Upper lobe of left lung (tissue), 4 donors: Measurements from ENCODE around the gene ADCY3.

Experiments used
- EP300 ChIP-seq, 4 donors: sonication (generic); formaldehyde crosslinking; IDR thresholded peaks; one replicate each; pipeline ENCODE4 v1.5.1; 2017; ENCODE audit warnings: antibody characterized with exemption in 4 of 4, control low read depth in 2 of 4
- POLR2A ChIP-seq, 4 donors: fragments of 450-650 bp; IDR thresholded peaks; one replicate each; pipeline ENCODE4 v1.5.1; 2016 to 2017; ENCODE audit warnings: antibody characterized with exemption in 4 of 4, mild to moderate bottlenecking in 2 of 4
- POLR2AphosphoS5 ChIP-seq, 2 donors: sonication (generic); formaldehyde crosslinking; IDR thresholded peaks; one replicate each; pipeline ENCODE4 v1.5.1; 2017; ENCODE audit warnings: antibody characterized with exemption in 2 of 2
- TF ChIP-seq, protein P1 (sequence below), 6 experiments: fragments of 450-650 bp in 4 of 6; fragments of 200-600 bp in 2 of 6; sonication (generic) in 2 of 6; IDR thresholded peaks; one replicate each; pipeline ENCODE4 v1.5.1; 2016 to 2019; ENCODE audit warnings: antibody characterized with exemption in 6 of 6

DNA sequence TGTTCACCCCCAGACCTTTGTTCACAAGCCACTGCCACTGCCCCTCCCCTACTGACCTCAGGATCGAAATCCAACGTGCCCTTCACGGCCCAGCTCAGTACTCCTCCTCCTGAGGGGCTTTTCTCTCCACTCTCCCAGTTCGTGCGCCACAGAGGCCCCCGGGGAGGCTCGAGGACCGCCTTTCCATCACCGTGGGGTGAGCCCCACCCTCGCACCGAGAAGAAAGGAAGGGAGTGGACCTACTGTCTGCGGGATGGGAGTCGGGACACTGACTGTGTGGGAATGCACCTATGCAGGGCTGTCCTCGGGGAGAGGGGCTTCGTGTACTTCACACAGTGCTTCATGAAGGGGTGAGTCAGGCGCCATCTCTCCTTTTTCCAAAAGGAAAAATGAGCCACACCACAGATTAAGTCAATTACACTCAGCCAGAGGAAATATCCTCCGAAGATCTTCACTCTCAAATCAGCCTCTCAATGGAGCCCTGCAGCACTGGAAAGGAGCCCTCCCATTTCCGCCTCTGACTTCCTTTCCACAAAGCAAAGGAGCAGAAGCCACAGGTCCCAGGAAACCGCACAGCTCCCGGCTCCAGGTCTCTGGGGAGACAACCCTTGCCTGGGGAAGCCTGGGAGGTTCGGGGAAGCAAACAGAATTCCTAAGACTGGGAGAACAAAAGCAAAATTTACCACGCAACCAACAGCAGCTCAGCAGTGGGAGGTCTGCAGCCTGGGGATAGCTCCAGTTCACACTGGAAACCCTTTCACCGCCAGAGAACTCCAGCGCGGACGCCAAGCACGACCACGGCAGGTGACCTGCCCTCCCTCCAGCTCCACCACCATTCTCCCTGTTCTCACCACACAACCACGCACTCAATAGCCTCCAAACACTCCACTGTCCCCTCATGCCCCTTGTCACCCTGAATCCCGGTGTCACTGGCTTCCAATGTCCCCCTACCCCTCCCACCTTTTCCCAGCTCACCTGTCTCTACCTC is 21.6 kb downstream of the ADCY3 start:
- TF ChIP-seq, protein P1, sequence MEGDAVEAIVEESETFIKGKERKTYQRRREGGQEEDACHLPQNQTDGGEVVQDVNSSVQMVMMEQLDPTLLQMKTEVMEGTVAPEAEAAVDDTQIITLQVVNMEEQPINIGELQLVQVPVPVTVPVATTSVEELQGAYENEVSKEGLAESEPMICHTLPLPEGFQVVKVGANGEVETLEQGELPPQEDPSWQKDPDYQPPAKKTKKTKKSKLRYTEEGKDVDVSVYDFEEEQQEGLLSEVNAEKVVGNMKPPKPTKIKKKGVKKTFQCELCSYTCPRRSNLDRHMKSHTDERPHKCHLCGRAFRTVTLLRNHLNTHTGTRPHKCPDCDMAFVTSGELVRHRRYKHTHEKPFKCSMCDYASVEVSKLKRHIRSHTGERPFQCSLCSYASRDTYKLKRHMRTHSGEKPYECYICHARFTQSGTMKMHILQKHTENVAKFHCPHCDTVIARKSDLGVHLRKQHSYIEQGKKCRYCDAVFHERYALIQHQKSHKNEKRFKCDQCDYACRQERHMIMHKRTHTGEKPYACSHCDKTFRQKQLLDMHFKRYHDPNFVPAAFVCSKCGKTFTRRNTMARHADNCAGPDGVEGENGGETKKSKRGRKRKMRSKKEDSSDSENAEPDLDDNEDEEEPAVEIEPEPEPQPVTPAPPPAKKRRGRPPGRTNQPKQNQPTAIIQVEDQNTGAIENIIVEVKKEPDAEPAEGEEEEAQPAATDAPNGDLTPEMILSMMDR (IDR thresholded peaks at IDR 0.05), result no peak
- TF ChIP-seq POLR2A (IDR thresholded peaks at IDR 0.05) (no peak), POLR2AphosphoS5 (IDR thresholded peaks at IDR 0.05) (no peak), EP300 (IDR thresholded peaks at IDR 0.05) (no peak)
